Esophagus squamous epithelium (tissue), 4 donors: ENCODE data around the gene GMFB.

Source experiments
- POLR2A ChIP-seq, 4 donors: fragments of 450-650 bp; IDR thresholded peaks; one replicate each; pipeline ENCODE4 v1.6.1; 2017; ENCODE audit warnings: antibody characterized with exemption in 4 of 4, mild to moderate bottlenecking in 4 of 4, moderate library complexity in 3 of 4
- TF ChIP-seq, protein P1 (sequence below), 6 experiments: fragments of 450-650 bp in 4 of 6; fragments of 200-600 bp in 2 of 6; sonication (generic) in 2 of 6; IDR thresholded peaks; one replicate each; pipeline ENCODE4 v1.5.1; 2016 to 2019; ENCODE audit warnings: antibody characterized with exemption in 6 of 6, mild to moderate bottlenecking in 4 of 6, moderate library complexity in 4 of 6

DNA sequence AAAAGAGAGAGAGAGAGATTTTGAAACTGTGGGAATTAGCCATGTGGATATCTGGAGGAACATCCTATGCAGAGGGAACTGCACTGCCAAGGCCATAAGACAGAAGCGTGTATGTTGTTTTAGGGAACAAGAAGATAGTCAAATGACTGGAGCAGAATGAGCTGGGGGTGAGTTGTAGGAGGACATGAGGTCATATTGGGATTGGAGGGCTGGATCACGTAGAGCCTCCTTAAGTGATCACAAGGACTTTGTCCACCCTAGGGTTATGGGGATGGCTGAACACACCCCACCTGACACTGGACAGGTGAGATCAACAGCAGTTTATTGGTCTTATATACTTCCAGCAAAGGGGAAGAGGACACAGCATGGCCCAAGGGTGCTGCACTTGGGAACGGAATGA lies 12.7 kb upstream of the GMFB start:
- TF ChIP-seq, protein P1, sequence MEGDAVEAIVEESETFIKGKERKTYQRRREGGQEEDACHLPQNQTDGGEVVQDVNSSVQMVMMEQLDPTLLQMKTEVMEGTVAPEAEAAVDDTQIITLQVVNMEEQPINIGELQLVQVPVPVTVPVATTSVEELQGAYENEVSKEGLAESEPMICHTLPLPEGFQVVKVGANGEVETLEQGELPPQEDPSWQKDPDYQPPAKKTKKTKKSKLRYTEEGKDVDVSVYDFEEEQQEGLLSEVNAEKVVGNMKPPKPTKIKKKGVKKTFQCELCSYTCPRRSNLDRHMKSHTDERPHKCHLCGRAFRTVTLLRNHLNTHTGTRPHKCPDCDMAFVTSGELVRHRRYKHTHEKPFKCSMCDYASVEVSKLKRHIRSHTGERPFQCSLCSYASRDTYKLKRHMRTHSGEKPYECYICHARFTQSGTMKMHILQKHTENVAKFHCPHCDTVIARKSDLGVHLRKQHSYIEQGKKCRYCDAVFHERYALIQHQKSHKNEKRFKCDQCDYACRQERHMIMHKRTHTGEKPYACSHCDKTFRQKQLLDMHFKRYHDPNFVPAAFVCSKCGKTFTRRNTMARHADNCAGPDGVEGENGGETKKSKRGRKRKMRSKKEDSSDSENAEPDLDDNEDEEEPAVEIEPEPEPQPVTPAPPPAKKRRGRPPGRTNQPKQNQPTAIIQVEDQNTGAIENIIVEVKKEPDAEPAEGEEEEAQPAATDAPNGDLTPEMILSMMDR (IDR thresholded peaks at IDR 0.05) = no peak
- no peak for TF ChIP-seq POLR2A (IDR thresholded peaks at IDR 0.05)
